MV-4-11 (cell line): Measurements from ENCODE around the gene NPY2R.

Experiments used
- DNase-seq: peaks from one replicate; lab custom pipeline; 2025; lab: John Stamatoyannopoulos, UW

Gene NPY2R

DNA sequence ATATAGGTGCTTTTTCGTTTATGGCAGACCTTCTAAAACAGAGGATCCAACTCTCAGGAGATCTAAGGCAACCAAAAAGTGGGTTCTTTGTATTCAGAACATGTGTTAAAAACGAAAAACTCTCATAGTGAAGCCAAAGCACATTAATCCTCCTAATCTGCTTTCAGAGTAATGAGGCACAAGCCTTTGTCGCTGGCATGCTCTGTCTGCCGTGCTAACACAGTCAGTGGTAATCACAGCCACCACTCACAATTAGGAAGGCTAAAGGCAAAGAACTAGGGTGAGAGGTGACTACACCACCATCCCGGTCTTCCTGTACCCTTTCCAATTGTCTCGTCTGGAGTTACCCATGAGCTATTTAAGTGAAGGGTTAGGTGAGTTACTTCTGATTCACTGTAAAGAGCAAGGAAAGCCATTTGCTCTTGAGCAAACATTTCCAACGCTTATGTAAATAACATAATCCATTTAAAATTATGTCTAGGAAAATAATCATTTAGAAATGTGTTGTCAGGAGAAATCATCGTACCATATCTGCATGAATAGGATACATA lies 40.7 kb downstream of the NPY2R start:
- DNase-seq, result no peak

DNA sequence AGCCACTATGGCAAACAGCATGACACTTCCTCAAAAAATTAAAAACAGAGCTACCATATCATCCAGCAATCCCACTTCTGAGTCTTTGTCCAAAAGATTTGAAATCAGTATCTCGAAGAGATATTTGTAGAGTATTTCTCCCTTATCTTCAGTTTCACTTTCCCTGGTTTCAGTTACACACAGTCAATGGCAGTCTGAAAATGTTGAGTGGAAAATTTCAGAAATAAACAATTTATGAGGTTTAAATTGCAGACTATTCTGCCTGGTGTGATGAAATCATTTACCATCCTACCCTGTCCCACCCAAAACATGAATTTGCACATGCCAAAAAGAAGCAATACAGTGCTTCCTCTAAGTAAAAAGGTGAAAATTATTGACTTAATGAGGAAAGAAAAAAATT lies 43.9 kb downstream of the NPY2R start:
- DNase-seq, result no peak

- no peak for DNase-seq
These were observed 55.0 kb downstream of the NPY2R start for GRCh38 chr4:155263480-155263879.

DNA sequence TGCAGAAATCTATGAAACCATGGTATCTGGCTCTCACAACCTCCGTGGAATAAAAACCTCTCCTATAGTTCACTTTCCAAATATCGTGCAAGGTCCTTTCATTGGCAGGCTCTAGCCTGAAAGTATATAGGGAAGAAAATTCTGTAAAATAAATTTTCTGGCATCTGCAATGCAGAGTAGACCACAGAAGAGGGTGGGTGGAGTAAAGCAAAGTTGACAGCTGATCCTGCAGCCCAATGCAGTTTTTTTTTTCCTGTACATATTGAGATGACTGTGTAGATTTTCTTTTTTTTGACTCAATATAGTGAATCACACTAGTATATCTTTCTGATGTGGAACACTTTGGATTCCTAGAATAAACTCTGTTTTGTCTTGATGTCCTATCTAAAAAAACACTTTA lies 56.7 kb downstream of the NPY2R start:
- no peak for DNase-seq
